Measurements from ENCODE around the gene DYRK3.

DNA sequence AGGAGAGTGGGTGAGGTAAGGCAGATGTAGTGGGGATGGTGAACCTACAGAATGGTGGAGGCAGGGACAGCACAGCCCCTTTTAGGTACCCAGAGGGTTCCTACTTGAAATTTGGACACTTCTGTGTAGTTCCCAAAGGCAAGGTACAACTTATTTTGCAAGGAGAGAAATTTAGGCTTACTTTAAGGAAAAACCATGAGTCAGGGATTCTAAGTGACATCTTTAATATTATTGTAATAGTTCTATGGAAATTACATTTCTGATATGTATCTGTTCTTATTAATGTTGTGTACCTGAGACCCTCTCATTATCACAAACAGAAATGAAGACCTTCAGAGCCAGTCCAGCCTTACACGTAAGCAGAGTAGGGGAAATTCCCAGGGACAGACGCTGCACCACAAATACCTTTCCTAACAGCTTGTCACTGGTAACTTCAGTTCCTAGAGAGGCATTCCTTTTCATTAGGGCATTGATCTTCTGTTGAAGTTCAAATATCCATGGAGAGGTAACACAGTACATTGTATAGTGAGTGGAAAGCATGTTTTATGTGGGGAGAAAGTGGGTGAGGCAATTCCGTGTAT lies 7.9 kb downstream of the DYRK3 start:
- TF ChIP-seq, protein P1, sequence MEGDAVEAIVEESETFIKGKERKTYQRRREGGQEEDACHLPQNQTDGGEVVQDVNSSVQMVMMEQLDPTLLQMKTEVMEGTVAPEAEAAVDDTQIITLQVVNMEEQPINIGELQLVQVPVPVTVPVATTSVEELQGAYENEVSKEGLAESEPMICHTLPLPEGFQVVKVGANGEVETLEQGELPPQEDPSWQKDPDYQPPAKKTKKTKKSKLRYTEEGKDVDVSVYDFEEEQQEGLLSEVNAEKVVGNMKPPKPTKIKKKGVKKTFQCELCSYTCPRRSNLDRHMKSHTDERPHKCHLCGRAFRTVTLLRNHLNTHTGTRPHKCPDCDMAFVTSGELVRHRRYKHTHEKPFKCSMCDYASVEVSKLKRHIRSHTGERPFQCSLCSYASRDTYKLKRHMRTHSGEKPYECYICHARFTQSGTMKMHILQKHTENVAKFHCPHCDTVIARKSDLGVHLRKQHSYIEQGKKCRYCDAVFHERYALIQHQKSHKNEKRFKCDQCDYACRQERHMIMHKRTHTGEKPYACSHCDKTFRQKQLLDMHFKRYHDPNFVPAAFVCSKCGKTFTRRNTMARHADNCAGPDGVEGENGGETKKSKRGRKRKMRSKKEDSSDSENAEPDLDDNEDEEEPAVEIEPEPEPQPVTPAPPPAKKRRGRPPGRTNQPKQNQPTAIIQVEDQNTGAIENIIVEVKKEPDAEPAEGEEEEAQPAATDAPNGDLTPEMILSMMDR (conservative IDR thresholded peaks at IDR 0.05 in 1 of 2, IDR thresholded peaks at IDR 0.05 in 1 of 2; ENCODE audit: low read depth in 1 of 2, low read length in 2 of 2): no peak
- TF ChIP-seq EZH2 (IDR thresholded peaks at IDR 0.05; ENCODE audit: low read length, missing control alignments): no peak
